Heart left ventricle (tissue), 13 donors: ENCODE results near the gene IGBP1.

Experiments
- CTCF ChIP-seq, 12 donors: fragments of 200-600 bp; sonication (generic) in 4 of 12; IDR thresholded peaks; one replicate each; pipeline versions ENCODE4 v1.5.0 to v1.8.0; 2018 to 2022; ENCODE audit warnings: antibody characterized with exemption in 12 of 12, mild to moderate bottlenecking in 5 of 12
- POLR2A ChIP-seq, 2 donors: fragments of 450-650 bp; IDR thresholded peaks; one replicate each; pipeline ENCODE4 v1.6.1; 2017; ENCODE audit warnings: antibody characterized with exemption in 2 of 2, mild to moderate bottlenecking in 2 of 2, moderate library complexity in 2 of 2
- donor health status: ischemic (EF 13 %, LVEDD 7.1; RV severe dilation, severe dysfunction).
- donor health status: DM: no; HTN: yes; CAD: no.
- donor health status: DM: no; HTN: no; CAD: no.
- donor health status: ischemic (EF 25% LVEDD 6.9; RV normal size, moderate dysfunction).
- donor health status: ischemic (EF 25% LVEDD 5.7; RV mildly dilated, moderate dysfunction).
- donor health status: ischemic (EF 35%, LVEDD 5.7; RV mildly dilated, moderate dysfunction).
- donor health status: nonischemic (EF 11% LVEDD 7.7; RV severe dilation, severe dysfunction).
- donor health status: DM: yes; HTN: yes; CAD: no.
- donor health status: PGD.
- donor health status: ischemic (EF 29% LVEDD 5.4; RV normal size, mild dysfunction).
- donor health status: nonischemic (EF 23%, LVEDD 6.1; RV moderate dilation, normal function).

DNA sequence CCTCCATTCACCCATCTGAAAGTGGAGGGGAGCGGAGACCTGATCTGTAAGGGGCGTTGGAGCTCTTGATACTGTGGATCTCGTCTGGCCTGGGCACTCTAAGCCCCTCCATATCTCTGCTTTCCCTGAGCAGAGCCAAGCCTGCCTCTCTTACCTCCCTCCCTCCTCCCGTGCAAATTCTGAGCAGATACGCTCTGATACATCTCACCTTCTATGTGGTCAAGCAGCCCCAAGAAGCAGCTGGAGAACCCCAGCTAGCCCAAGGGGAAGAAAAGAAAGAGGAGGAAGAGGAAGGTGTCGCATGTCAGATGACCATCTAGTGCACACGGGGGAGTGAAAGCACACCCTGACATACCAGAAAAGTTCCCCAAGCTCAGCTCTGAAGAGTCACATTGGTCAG lies 42.1 kb downstream of the IGBP1 start:
- TF ChIP-seq CTCF (IDR thresholded peaks at IDR 0.05) (no peak), POLR2A (IDR thresholded peaks at IDR 0.05) (no peak)
